HEK293 (cell line): ENCODE data around the gene HSF5.
"Not testable (repeated sequence)": the region's sequence is repeated elsewhere in the genome, so short reads cannot be mapped to it uniquely, and the experiment has no call there.

Source experiments
- CTCF ChIA-PET: fragments of 350-600 bp; formaldehyde crosslinking; extraction: SDS; loops from one replicate; lab custom pipeline; 2021; ENCODE audit warnings: antibody characterized with exemption; lab: Yijun Ruan, JAX
- POLR2A ChIA-PET: fragments of 300-600 bp; formaldehyde crosslinking; extraction: SDS; loops from one replicate; lab custom pipeline; 2020; ENCODE audit warnings: antibody characterized with exemption, inconsistent platforms; lab: Yijun Ruan, JAX
- H3K27ac ChIP-seq: fragments of 200-500 bp; sonication (Bioruptor generic); 2 replicates; pipeline ENCODE4 v1.5.1; 2014; ENCODE audit warnings: low read depth, low read length, control low read depth, inconsistent platforms; ENCODE audit errors: extremely low read depth
- H3K36me3 ChIP-seq, 2 experiments: fragments of 200-500 bp in 1 of 2; sonication (Bioruptor generic) in 1 of 2; 1 replicate in 1 of 2; 2 replicates in 1 of 2; pipeline ENCODE4 v1.5.1; 2014 to 2017; ENCODE audit warnings: inconsistent platforms in 2 of 2, low read length in 2 of 2; ENCODE audit not compliant: control insufficient read depth in 2 of 2, insufficient read depth in 1 of 2
- H3K4me1 ChIP-seq: fragments of 200-500 bp; sonication (Bioruptor generic); 2 replicates; pipeline ENCODE4 v1.5.1; 2014; ENCODE audit warnings: mild to moderate bottlenecking, low read length, inconsistent platforms; ENCODE audit not compliant: control insufficient read depth, insufficient read depth
- H3K4me3 ChIP-seq: 2 replicates; pipeline ENCODE4 v1.5.1; 2011; ENCODE audit warnings: low read depth, mild to moderate bottlenecking, control low read depth, low read length, moderate library complexity
- H3K9me3 ChIP-seq: fragments of 200-500 bp; sonication (Bioruptor generic); 2 replicates; pipeline ENCODE4 v1.5.1; 2014; ENCODE audit warnings: low read depth, low read length, inconsistent platforms; ENCODE audit not compliant: control insufficient read depth, insufficient read depth
- GFI1B ChIP-seq: fragments of 450-650 bp; formaldehyde crosslinking; IDR thresholded peaks from 2 replicates; pipeline ENCODE4 v1.5.1; 2016; ENCODE audit warnings: missing biosample characterization, missing genetic modification characterization
- HOXA7 ChIP-seq: sonication (generic); formaldehyde crosslinking; IDR thresholded peaks from 2 replicates; pipeline ENCODE4 v1.8.1; 2022; ENCODE audit warnings: missing genetic modification reagents, borderline replicate concordance
- PRDM4 ChIP-seq: fragments of 450-650 bp; formaldehyde crosslinking; IDR thresholded peaks from 2 replicates; pipeline ENCODE4 v1.5.1; 2017; ENCODE audit warnings: missing biosample characterization, missing genetic modification characterization
- SCRT2 ChIP-seq: fragments of 450-650 bp; formaldehyde crosslinking; IDR thresholded peaks from 2 replicates; pipeline ENCODE4 v1.5.1; 2016; ENCODE audit warnings: missing biosample characterization, missing genetic modification characterization
- SP7 ChIP-seq: fragments of 450-650 bp; formaldehyde crosslinking; IDR thresholded peaks from 2 replicates; pipeline ENCODE4 v1.5.1; 2016; ENCODE audit warnings: missing biosample characterization, missing genetic modification characterization
- WT1 ChIP-seq: fragments of 450-650 bp; formaldehyde crosslinking; IDR thresholded peaks from 2 replicates; pipeline ENCODE4 v1.5.1; 2016; ENCODE audit warnings: missing biosample characterization, missing genetic modification characterization
- ZBTB48 ChIP-seq: fragments of 450-650 bp; formaldehyde crosslinking; IDR thresholded peaks from 2 replicates; pipeline ENCODE4 v1.5.1; 2016; ENCODE audit warnings: missing biosample characterization, missing genetic modification characterization
- ZBTB6 ChIP-seq: fragments of 450-650 bp; formaldehyde crosslinking; IDR thresholded peaks from 2 replicates; pipeline ENCODE4 v1.5.1; 2017; ENCODE audit warnings: missing biosample characterization, missing genetic modification characterization
- ZFP3 ChIP-seq: fragments of 450-650 bp; formaldehyde crosslinking; IDR thresholded peaks from 2 replicates; pipeline ENCODE4 v1.5.1; 2016; ENCODE audit warnings: low read depth, missing biosample characterization, missing genetic modification characterization
- ZFP69B ChIP-seq: fragments of 450-650 bp; formaldehyde crosslinking; IDR thresholded peaks from 2 replicates; pipeline ENCODE4 v1.5.1; 2016; ENCODE audit warnings: missing biosample characterization, missing genetic modification characterization
- ZNF140 ChIP-seq: fragments of 450-650 bp; formaldehyde crosslinking; IDR thresholded peaks from 2 replicates; pipeline ENCODE4 v1.5.1; 2016; ENCODE audit warnings: missing biosample characterization, missing genetic modification characterization
- ZNF18 ChIP-seq: fragments of 450-650 bp; formaldehyde crosslinking; IDR thresholded peaks from 2 replicates; pipeline ENCODE4 v1.5.1; 2016; ENCODE audit warnings: missing biosample characterization, missing genetic modification characterization
- ZNF19 ChIP-seq: fragments of 450-650 bp; formaldehyde crosslinking; IDR thresholded peaks from 2 replicates; pipeline ENCODE4; 2016; ENCODE audit warnings: missing biosample characterization, missing genetic modification characterization, low read depth
- ZNF350 ChIP-seq: fragments of 450-650 bp; formaldehyde crosslinking; IDR thresholded peaks from 2 replicates; pipeline ENCODE4 v1.5.0; 2017; ENCODE audit warnings: missing biosample characterization, mild to moderate bottlenecking, missing genetic modification characterization
- ZNF391 ChIP-seq: fragments of 450-650 bp; formaldehyde crosslinking; IDR thresholded peaks from 2 replicates; pipeline ENCODE4 v1.5.1; 2016; ENCODE audit warnings: low read depth, missing biosample characterization, missing genetic modification characterization, borderline replicate concordance
- ZNF423 ChIP-seq: fragments of 450-650 bp; formaldehyde crosslinking; IDR thresholded peaks from 2 replicates; pipeline ENCODE4 v1.5.1; 2016; ENCODE audit warnings: missing biosample characterization, missing genetic modification characterization
- ZNF449 ChIP-seq: fragments of 450-650 bp; formaldehyde crosslinking; IDR thresholded peaks from 2 replicates; pipeline ENCODE4 v1.5.1; 2017; ENCODE audit warnings: missing biosample characterization, mild to moderate bottlenecking, missing genetic modification characterization, moderate library complexity
- ZNF626 ChIP-seq: fragments of 450-650 bp; sonication (Bioruptor Pico); formaldehyde crosslinking; IDR thresholded peaks from 2 replicates; pipeline ENCODE4 v1.5.1; 2018; ENCODE audit warnings: missing biosample characterization, missing genetic modification characterization, inconsistent platforms
- ZNF658 ChIP-seq: fragments of 450-650 bp; formaldehyde crosslinking; IDR thresholded peaks from 2 replicates; pipeline ENCODE4; 2016; ENCODE audit warnings: missing biosample characterization, missing genetic modification characterization

The HSF5 gene

GRCh38 chr17:58488428-58488890, 251 bp upstream of the HSF5 start:
- ChIA-PET CTCF (no interaction called here), POLR2A (no interaction called here)
- Histone ChIP-seq H3K4me3 (no peak overlapping the region), H3K9me3 (no peaks in the 10 kb centered on the region), H3K36me3 (peaks cover 23 to 60% of the 10 kb centered on the region in 2 experiments), H3K27ac (no peak overlapping the region), H3K4me1 (no peaks in the 10 kb centered on the region)
- TF ChIP-seq ZNF449 (tag by site-specific recombination), result no peak
- TF ChIP-seq ZFP69B, result no peak
- no peak for TF ChIP-seq ZNF18 (tag by site-specific recombination)
- TF ChIP-seq ZNF140 (tag by site-specific recombination), result no peak
- no peak for TF ChIP-seq ZNF423
- TF ChIP-seq ZBTB6 (tag by site-specific recombination), result no peak

GRCh38 chr17:58484600-58484999, 3.6 kb downstream of the HSF5 start:
- POLR2A ChIA-PET, result interaction anchor here (0.7 kb wide), 1 partner anchor 19 kb away, joined by 3 read pairs; no protein-coding TSS in a partner anchor
- peaks cover 2 to 22% of the 10 kb centered on the region in 2 experiments; a peak in 2 of 3 replicates for H3K36me3 ChIP-seq
- TF ChIP-seq ZNF140 (tag by site-specific recombination) (no peak), ZNF658 (no peak), ZBTB48 (no peak), GFI1B (no peak), ZNF350 (tag by site-specific recombination) (no peak)

GRCh38 chr17:58481798-58482197, 6.4 kb downstream of the HSF5 start:
- H3K36me3 ChIP-seq, H3K4me1 ChIP-seq, POLR2A ChIA-PET, H3K9me3 ChIP-seq, H3K27ac ChIP-seq, H3K4me3 ChIP-seq, CTCF ChIA-PET: not testable (repeated sequence)
- peak; percentile 4; the same call in 1 of the 2 replicates for TF ChIP-seq SCRT2 (tag by site-specific recombination)

More at GRCh38 chr17:58484600-58484999, 3.6 kb downstream of the HSF5 start:
- Histone ChIP-seq H3K4me3 (no peak overlapping the region), H3K4me1 (no peaks in the 10 kb centered on the region), H3K27ac (no peak overlapping the region), H3K9me3 (no peaks in the 10 kb centered on the region)
- CTCF ChIA-PET, result interaction anchor here (0.8 kb wide), 1 partner anchor 19 kb away, joined by 3 read pairs; no protein-coding TSS in a partner anchor

GRCh38 chr17:58480090-58480489, 8.1 kb downstream of the HSF5 start:
- H3K36me3 ChIP-seq, result no peaks in the 10 kb centered on the region

More at GRCh38 chr17:58480090-58480489, 8.1 kb downstream of the HSF5 start:
- POLR2A ChIA-PET, result no interaction called here
- H3K9me3 ChIP-seq, result no peaks in the 10 kb centered on the region
- CTCF ChIA-PET, result interaction anchor here (0.6 to 1.2 kb wide), 3 partner anchors 13 to 359 kb away, joined by 3 to 5 read pairs (median 3); no protein-coding TSS in a partner anchor
- no peak for TF ChIP-seq WT1 (tag by site-specific recombination)
- no peak for TF ChIP-seq ZNF626
- no peak for TF ChIP-seq ZFP3 (tag by site-specific recombination)
- TF ChIP-seq HOXA7 (CRISPR knock-in tag), result no peak
- no peak for TF ChIP-seq SP7 (tag by site-specific recombination)
- no peak for TF ChIP-seq ZNF391 (tag by site-specific recombination)
- no peak for TF ChIP-seq PRDM4 (tag by site-specific recombination)
- TF ChIP-seq ZNF19 (tag by site-specific recombination), result no peak
- TF ChIP-seq, all 188 proteins: peak for 0
- Histone ChIP-seq H3K4me1 (no peaks in the 10 kb centered on the region), H3K27ac (no peak overlapping the region), H3K4me3 (no peak overlapping the region)
